Fibroblast of lung (primary cell): Measurements from ENCODE around the gene WNK1. TPM values are rescaled to one million over a fixed set of nuclear protein-coding genes. Genes with fewer than 3 reads are reported as not detected.

Experiments
- DNase-seq, 2 donors: peaks; one replicate each; pipeline versions ENCODE4 v3.0.0 to v3.0.0-alpha.2; 2010; ENCODE audit warnings: low read depth in 2 of 2
- H2AFZ ChIP-seq: 2 replicates; pipeline ENCODE4 v1.5.1; 2012; ENCODE audit warnings: low read length, control low read depth, inconsistent platforms
- H3K27ac ChIP-seq: 2 replicates; pipeline ENCODE4 v1.5.1; 2011; ENCODE audit warnings: low read length, control low read depth; ENCODE audit not compliant: insufficient read depth
- H3K27me3 ChIP-seq: 2 replicates; pipeline ENCODE4 v1.5.1; 2011; ENCODE audit warnings: mild to moderate bottlenecking, low read length; ENCODE audit not compliant: control insufficient read depth, insufficient read depth
- H3K36me3 ChIP-seq: 2 replicates; pipeline ENCODE4 v1.5.1; 2011; ENCODE audit warnings: low read length; ENCODE audit not compliant: control insufficient read depth, insufficient read depth
- H3K4me1 ChIP-seq: 2 replicates; pipeline ENCODE4 v1.5.1; 2011; ENCODE audit warnings: low read length; ENCODE audit not compliant: control insufficient read depth, insufficient read depth; ENCODE audit errors: extremely low read depth
- H3K4me2 ChIP-seq: 2 replicates; pipeline ENCODE4 v1.5.1; 2011; ENCODE audit warnings: low read length, control low read depth; ENCODE audit not compliant: insufficient read depth; ENCODE audit errors: extremely low read depth
- H3K4me3 ChIP-seq, 4 experiments: fragments of 200-600 bp in 1 of 4; sonication (generic) in 1 of 4; replicated peaks in 1 of 4; 2 replicates each; pipeline ENCODE4 v1.5.1; 2011 to 2016; ENCODE audit warnings: low read length in 4 of 4, low read depth in 3 of 4, mild to moderate bottlenecking in 3 of 4, control low read depth in 2 of 4, inconsistent platforms in 1 of 4, mixed read lengths in 1 of 4; ENCODE audit not compliant: insufficient read depth in 1 of 4; ENCODE audit errors: control extremely low read depth in 1 of 4
- H3K79me2 ChIP-seq: 2 replicates; pipeline ENCODE4 v1.5.1; 2012; ENCODE audit warnings: mild to moderate bottlenecking, low read length, inconsistent platforms; ENCODE audit not compliant: control insufficient read depth, insufficient read depth
- H3K9ac ChIP-seq: 2 replicates; pipeline ENCODE4 v1.5.1; 2011; ENCODE audit warnings: mild to moderate bottlenecking, low read length, control low read depth; ENCODE audit not compliant: insufficient read depth
- H3K9me3 ChIP-seq: 2 replicates; pipeline ENCODE4 v1.5.1; 2012; ENCODE audit warnings: low read depth, low read length; ENCODE audit not compliant: control insufficient read depth, insufficient read depth
- H4K20me1 ChIP-seq: 2 replicates; pipeline ENCODE4 v1.5.1; 2011; ENCODE audit warnings: low read length; ENCODE audit not compliant: control insufficient read depth, insufficient read depth; ENCODE audit errors: extremely low read depth
- CTCF ChIP-seq, 2 donors: IDR thresholded peaks in 1 of 2; conservative IDR thresholded peaks in 1 of 2; 1 replicate in 1 of 2; 2 replicates in 1 of 2; pipeline ENCODE4 v1.5.1; 2011 to 2012; ENCODE audit warnings: low read length in 2 of 2, control low read depth in 1 of 2, inconsistent platforms in 1 of 2, low read depth in 1 of 2, mild to moderate bottlenecking in 1 of 2
- EZH2 ChIP-seq: IDR thresholded peaks from 2 replicates; pipeline ENCODE4 v1.5.1; 2012; ENCODE audit warnings: low read length, control low read depth, mild to moderate bottlenecking; ENCODE audit errors: missing control alignments
- polyA plus RNA-seq, 2 donors: library from polyadenylated mRNA; depleted of rRNA in 1 of 2; stranded (reverse) in 1 of 2; unstranded in 1 of 2; fragments of >200 nt; gene quantifications; 2 replicates each; pipeline ENCODE4 v1.2.1, GENCODE V29; 2011 to 2012; ENCODE audit warnings: missing spikeins in 1 of 2
- total RNA-seq: library from RNA; depleted of rRNA; stranded (reverse); fragments of >200 nt; gene quantifications from 2 replicates; pipeline ENCODE4 v1.2.1, GENCODE V29; 2014

Gene WNK1
- total and polyA plus RNA-seq, 2 donors (not counting 1 experiment from before 2014, with no cell fraction given) = 38.5 to 130 TPM

- Histone ChIP-seq H2AFZ (peak within 1 kb of the TSS; percentile 88), H3K79me2 (peaks cover 31% of the 10 kb centered on the region), H3K4me3 (peak within 1 kb of the TSS; percentile 62 to 94 (median 88)), H3K4me2 (peak within 1 kb of the TSS; percentile 86), H3K4me1 (peaks cover 5% of the 10 kb centered on the region), H3K27ac (peak within 1 kb of the TSS; percentile 88), H3K36me3 (no peaks in the 10 kb centered on the region), H3K9me3 (no peaks in the 10 kb centered on the region), H3K9ac (peak within 1 kb of the TSS; percentile 78), H4K20me1 (no peaks in the 10 kb centered on the region), H3K27me3 (no peaks in the 10 kb centered on the region)
- peak; percentile 84 to 88 for TF ChIP-seq CTCF (conservative IDR thresholded peaks at IDR 0.05 in 1 of 2, IDR thresholded peaks at IDR 0.05 in 1 of 2; ENCODE audit: low read depth in 1 of 2, low read length in 2 of 2)
- no peak for TF ChIP-seq EZH2
- DNase-seq = peak; percentile 98 to 99
Measured at GRCh38 chr12:949453-950191, 197.2 kb downstream of the WNK1 start, which contains the start of gene RAD52. TSS of gene RAD52 (minus strand) at chr12:949694. CDS start at chr12:933058, 16,636 bp downstream.

- H3K4me2 ChIP-seq = no peak overlapping the region
- H3K27me3 ChIP-seq = no peaks in the 10 kb centered on the region
- no peaks in the 10 kb centered on the region for H3K36me3 ChIP-seq
- no peak overlapping the region for H3K27ac ChIP-seq
- H3K9ac ChIP-seq = no peak overlapping the region
- H3K79me2 ChIP-seq = peaks cover 25% of the 10 kb centered on the region
- no peak overlapping the region for H3K4me3 ChIP-seq
- DNase-seq = no peak
- H3K4me1 ChIP-seq = peaks cover 5% of the 10 kb centered on the region
- no peaks in the 10 kb centered on the region for H4K20me1 ChIP-seq
- H3K9me3 ChIP-seq = no peaks in the 10 kb centered on the region
- no peak overlapping the region for H2AFZ ChIP-seq
- TF ChIP-seq CTCF (conservative IDR thresholded peaks at IDR 0.05 in 1 of 2, IDR thresholded peaks at IDR 0.05 in 1 of 2; ENCODE audit: low read depth in 1 of 2, low read length in 2 of 2) (no peak), EZH2 (no peak)
Measured at GRCh38 chr12:951176-951575, 198.8 kb downstream of the WNK1 start.

- no peak overlapping the region for H3K9ac ChIP-seq
- no peaks in the 10 kb centered on the region for H3K36me3 ChIP-seq
- H3K4me2 ChIP-seq = no peak overlapping the region
- DNase-seq = peak; percentile 63 to 79
- peaks cover 5% of the 10 kb centered on the region for H3K4me1 ChIP-seq
- H4K20me1 ChIP-seq = no peaks in the 10 kb centered on the region
- peak overlapping the region; percentile 44 for H3K27ac ChIP-seq
- no peak overlapping the region for H3K4me3 ChIP-seq
- no peaks in the 10 kb centered on the region for H3K27me3 ChIP-seq
- peaks cover under 1% of the 10 kb centered on the region for H3K79me2 ChIP-seq
- H2AFZ ChIP-seq = peak overlapping the region; percentile 11
- TF ChIP-seq EZH2 = no peak
- TF ChIP-seq CTCF (conservative IDR thresholded peaks at IDR 0.05 in 1 of 2, IDR thresholded peaks at IDR 0.05 in 1 of 2; ENCODE audit: low read depth in 1 of 2, low read length in 2 of 2) = no peak
- H3K9me3 ChIP-seq = no peaks in the 10 kb centered on the region
Measured at GRCh38 chr12:953776-954175, 201.4 kb downstream of the WNK1 start.
